Vagina (tissue), 2 donors: ENCODE measurements around the gene ZNF80.

Source experiments
- CTCF ChIP-seq, 3 experiments: fragments of 450-650 bp in 2 of 3; fragments of 200-600 bp in 1 of 3; sonication (generic) in 1 of 3; IDR thresholded peaks; one replicate each; pipeline ENCODE4 v1.5.1; 2017 to 2019; ENCODE audit warnings: antibody characterized with exemption in 3 of 3, mild to moderate bottlenecking in 2 of 3, moderate library complexity in 2 of 3
- POLR2A ChIP-seq, 2 donors: fragments of 450-650 bp; IDR thresholded peaks; one replicate each; pipeline ENCODE4 v1.6.1; 2017; ENCODE audit warnings: antibody characterized with exemption in 2 of 2, mild to moderate bottlenecking in 2 of 2, moderate library complexity in 2 of 2

DNA sequence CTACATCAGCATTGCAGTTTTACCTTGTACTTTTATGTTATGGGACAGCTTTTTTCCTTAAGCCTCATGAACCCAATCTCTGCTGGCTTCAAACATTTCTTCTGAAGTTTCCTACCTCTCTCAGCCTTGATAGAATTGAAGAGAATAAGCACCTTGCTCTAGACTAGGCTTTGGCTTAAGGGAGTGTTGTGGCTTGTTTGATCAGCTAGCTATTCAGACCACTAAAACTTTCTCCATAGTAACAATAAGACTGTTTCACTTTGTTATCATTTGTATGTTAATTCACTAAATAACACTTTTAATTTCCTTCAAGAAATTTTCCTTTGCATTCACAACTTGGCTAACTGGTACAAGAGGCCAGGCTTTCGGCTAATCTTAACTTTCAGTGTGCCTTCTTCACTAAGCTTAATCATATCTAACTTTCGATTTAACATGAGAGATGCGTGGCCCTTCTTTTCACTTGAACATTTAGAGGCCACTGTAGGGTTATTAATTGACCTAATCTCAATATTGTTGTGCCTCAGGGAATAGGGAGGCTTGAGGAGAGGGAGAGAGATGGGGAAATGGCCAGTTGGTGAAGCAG lies 48.4 kb upstream of the ZNF80 start:
- TF ChIP-seq CTCF (IDR thresholded peaks at IDR 0.05) (no peak), POLR2A (IDR thresholded peaks at IDR 0.05) (no peak)
